Astrocyte of the spinal cord (primary cell): ENCODE data around the gene CST9.
"Not testable (repeated sequence)": the region's sequence is repeated elsewhere in the genome, so short reads cannot be mapped to it uniquely, and the experiment has no call there.

ENCODE experiments used
- DNase-seq: peaks from one replicate; pipeline ENCODE4 v3.0.0; 2011; ENCODE audit warnings: low read depth, low spot score
- H3K4me3 ChIP-seq: 2 replicates; pipeline ENCODE4 v1.5.1; 2011; ENCODE audit warnings: low read depth, mild to moderate bottlenecking, low read length, moderate library complexity
- CTCF ChIP-seq: IDR thresholded peaks from 2 replicates; pipeline ENCODE4 v1.5.1; 2012; ENCODE audit warnings: low read depth, mild to moderate bottlenecking, low read length, inconsistent platforms
- in situ Hi-C: cut with HindIII; loops from 2 replicates; pipeline ENCODE4 v1.10.0; 2017; ENCODE audit warnings: low sequenced_read_pairs

Gene CST9

DNA sequence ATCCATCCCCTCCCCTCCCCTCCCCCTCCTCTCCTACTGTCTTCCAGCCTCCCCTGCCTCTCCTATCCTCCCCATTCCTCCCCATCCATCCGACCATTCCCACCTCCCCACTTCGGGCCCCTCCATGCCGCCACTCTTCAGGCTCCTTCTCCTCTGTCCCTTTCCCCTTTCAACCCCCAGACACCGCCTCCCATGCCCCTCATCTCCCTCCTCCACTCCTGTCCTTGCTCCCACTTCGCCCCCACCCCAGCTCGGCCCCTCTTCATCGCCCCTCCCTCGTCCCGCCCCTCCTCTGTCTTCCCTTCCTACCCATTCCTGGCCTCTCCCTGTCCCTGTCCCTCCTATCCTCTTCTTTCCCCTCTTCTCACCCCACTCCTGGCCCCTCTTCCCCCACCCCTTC is 32.6 kb upstream of the CST9 start:
- H3K4me3 ChIP-seq, result no peak overlapping the region
- no peak for TF ChIP-seq CTCF
- DNase-seq, result no peak
- in situ Hi-C loops, result no loop called here

DNA sequence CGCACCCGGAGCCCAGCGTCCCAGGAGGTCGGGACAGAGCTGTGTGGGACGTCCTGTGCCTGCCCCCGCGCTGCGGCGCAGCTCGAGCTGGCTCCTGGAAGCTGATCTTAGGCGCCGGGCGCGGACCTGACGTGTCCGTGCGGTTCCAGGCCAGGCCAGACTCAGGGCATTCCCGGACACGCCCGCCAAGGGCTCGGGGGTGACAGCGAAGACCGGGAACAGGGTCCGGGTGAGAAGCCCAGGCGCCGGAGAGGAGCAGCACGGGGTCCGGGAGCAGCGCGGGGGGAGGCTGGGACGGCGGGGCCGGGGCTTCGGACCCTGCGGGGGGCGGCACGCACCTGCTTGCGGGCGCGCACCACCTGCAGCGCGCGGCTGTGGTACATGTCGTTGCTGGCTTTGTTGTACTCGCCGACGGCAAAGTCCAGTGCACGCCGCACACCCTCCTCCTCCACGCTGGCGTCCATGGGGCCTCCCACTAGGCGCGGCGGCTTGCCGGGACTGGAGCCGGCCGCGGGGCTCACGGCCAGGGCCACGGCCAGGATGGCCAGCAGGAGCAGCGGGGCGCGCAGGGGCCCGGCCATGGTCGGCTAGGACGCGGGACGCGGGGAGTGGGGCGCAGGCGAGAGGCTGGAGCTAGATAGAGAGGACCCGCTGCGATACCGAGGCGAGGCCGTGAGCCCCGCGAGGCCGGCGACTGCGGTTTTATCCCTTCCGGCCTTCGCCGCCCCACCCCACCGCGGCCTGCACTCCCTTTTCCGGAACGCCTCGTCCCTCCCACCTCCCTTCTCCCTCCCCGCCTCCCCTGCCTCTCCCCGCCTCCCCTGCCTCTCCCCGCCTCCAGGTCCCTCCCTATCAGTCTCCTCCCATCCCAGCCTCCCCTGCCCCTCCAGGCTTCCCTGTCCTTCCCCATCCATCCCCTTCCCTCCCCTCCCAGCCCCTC is 31.8 kb upstream of the CST9 start, which contains the start of gene CST3:
Gene CST3 (minus strand): TSS at position 674 of the 940 bp plus-strand sequence. CDS start 93 bp downstream, at position 581.
- peak within 1 kb of the TSS; percentile 65 for H3K4me3 ChIP-seq
- peak; percentile 90 for DNase-seq
- in situ Hi-C loops, result no loop called here
- no peak for TF ChIP-seq CTCF

- in situ Hi-C loops, result no loop called here
- no peak for DNase-seq
- H3K4me3 ChIP-seq, result peak overlapping the region; percentile 65
- TF ChIP-seq CTCF, result no peak
These were observed 31.2 kb upstream of the CST9 start for GRCh38 chr20:23636908-23637281.

DNA sequence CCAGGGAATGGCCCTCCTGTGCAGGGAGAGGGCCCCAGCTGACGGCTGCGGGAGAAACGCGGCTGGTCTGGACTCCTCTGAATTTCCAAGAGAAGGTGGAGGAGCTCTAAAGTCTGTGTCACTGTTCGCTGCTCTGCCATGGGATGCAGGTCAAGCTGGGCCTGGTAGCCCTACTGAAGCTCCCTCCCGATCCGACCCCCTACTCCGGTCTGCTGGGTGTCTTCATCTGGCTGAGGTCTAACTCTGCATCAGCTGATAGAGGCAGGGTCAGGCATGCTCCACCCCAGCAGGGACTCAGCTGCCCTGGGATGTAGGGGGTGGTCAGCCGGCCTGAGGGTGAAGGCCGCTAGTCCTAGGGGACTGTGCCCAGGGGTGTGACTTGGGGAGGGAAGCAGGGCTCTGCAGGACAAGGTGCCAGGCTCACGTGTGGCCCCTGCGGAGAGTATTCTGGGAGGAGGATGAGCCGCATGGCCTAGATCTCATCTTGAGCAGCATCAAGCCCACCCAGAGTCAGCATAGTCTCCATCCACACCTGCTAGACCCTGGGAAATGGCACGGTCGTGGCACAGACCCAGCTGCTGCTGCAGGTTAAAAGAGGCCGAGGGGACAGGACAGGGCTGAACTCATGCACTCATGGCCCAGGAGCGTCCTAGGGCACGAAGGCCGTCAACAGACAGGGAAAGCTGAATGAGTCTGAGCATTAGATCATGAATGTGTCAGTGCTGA is 30.6 kb upstream of the CST9 start:
- DNase-seq, result no peak

DNA sequence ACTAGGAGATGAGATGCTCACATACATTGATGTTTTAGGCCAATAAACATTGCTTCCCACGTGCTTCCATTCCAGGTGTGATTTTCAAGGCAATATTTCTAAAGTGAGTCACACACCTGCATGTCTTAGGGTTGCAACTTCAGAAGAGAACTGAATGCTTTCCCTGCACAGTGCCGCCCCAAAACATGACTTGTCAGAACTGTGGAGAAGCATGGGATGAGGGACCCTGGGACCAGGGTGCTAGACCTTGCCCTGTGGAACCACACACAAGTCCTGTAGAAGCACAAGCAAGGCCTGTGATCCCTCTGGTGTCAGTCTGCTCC is 30.0 kb upstream of the CST9 start:
- peak overlapping the region; percentile 65 for H3K4me3 ChIP-seq
- DNase-seq, in situ Hi-C loops: not testable (repeated sequence)

More for the DNA sequence above, 30.6 kb upstream of the CST9 start:
- peak overlapping the region; percentile 65 for H3K4me3 ChIP-seq
- in situ Hi-C loops, result no loop called here
- TF ChIP-seq CTCF, result no peak

DNA sequence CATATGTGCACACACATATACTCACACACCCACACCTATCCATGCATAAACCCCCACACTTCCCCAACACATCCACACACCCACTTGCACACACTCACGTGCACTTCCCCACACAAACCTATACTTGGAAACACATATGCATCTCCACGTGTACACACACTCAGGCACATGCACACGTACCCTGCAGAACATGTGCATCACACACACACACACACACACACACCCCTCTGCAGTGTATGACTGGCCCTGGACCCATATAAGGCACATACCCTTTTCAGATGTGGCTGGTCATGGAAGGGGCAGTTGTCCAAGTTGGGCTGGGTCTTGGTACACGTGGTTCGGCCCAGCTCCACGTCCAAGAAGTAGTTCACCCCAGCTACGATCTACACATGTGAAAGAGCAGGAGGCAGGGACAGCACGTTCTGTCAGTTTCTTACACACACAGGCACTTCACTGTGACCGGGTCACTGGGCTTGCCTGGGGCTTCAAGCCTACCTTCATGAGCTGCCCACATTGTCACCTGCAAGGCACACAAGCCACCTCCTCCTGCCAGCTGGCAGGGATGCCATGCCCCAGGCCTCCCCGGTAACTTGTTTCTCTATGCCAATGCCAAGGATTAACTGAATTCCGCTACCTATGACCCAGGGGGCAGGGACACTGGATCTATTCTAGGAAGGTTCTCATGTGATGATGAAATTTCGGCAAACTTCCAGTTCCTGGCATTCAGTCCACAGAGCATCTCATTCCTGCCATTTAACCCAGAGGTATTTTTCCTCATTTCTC is 29.5 kb upstream of the CST9 start:
- TF ChIP-seq CTCF, result no peak
- in situ Hi-C loops, result no loop called here
- no peak for DNase-seq
- H3K4me3 ChIP-seq, result no peak overlapping the region
